ENCODE data around the gene CTDSPL.

DNA sequence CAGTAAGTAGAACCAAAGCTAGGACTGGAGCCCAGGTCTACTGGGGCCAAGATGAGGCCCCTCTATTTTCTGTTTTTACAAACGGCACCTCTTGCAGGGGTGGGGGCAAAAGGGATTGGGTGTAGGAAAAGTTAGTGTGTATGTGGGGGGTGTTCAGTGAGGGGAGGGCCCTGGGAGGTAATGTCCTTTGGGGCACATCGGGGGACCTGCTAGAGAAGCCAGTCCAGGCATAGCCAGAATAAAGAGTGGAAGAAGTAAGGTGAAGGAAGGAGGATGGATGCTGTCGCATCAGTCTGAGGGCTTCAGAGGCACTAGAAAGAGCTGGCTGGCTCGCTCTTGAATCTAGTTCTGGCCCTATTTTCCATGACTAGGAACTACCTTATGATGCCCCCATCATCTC, 165.2 kb downstream of the CTDSPL start:
- TF ChIP-seq, protein P1, sequence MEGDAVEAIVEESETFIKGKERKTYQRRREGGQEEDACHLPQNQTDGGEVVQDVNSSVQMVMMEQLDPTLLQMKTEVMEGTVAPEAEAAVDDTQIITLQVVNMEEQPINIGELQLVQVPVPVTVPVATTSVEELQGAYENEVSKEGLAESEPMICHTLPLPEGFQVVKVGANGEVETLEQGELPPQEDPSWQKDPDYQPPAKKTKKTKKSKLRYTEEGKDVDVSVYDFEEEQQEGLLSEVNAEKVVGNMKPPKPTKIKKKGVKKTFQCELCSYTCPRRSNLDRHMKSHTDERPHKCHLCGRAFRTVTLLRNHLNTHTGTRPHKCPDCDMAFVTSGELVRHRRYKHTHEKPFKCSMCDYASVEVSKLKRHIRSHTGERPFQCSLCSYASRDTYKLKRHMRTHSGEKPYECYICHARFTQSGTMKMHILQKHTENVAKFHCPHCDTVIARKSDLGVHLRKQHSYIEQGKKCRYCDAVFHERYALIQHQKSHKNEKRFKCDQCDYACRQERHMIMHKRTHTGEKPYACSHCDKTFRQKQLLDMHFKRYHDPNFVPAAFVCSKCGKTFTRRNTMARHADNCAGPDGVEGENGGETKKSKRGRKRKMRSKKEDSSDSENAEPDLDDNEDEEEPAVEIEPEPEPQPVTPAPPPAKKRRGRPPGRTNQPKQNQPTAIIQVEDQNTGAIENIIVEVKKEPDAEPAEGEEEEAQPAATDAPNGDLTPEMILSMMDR (tag by site-specific recombination; IDR thresholded peaks at IDR 0.05): no peak
- no peak for TF ChIP-seq ZNF311 (tag by site-specific recombination; IDR thresholded peaks at IDR 0.05; ENCODE audit: borderline replicate concordance)
- TF ChIP-seq PRDM4 (tag by site-specific recombination; IDR thresholded peaks at IDR 0.05): no peak
